Activated CD8-positive, alpha-beta memory T cell treated with anti-CD3 and anti-CD28 coated beads for 1 hour (primary cell): ENCODE measurements around the gene ACVRL1.

Experiments
- DNase-seq, 2 donors: peaks; one replicate each; pipeline ENCODE4 v3.0.0-alpha.2; 2020; ENCODE audit warnings: low read depth in 1 of 2; ENCODE audit errors: extremely low read depth in 1 of 2

Gene ACVRL1

DNA sequence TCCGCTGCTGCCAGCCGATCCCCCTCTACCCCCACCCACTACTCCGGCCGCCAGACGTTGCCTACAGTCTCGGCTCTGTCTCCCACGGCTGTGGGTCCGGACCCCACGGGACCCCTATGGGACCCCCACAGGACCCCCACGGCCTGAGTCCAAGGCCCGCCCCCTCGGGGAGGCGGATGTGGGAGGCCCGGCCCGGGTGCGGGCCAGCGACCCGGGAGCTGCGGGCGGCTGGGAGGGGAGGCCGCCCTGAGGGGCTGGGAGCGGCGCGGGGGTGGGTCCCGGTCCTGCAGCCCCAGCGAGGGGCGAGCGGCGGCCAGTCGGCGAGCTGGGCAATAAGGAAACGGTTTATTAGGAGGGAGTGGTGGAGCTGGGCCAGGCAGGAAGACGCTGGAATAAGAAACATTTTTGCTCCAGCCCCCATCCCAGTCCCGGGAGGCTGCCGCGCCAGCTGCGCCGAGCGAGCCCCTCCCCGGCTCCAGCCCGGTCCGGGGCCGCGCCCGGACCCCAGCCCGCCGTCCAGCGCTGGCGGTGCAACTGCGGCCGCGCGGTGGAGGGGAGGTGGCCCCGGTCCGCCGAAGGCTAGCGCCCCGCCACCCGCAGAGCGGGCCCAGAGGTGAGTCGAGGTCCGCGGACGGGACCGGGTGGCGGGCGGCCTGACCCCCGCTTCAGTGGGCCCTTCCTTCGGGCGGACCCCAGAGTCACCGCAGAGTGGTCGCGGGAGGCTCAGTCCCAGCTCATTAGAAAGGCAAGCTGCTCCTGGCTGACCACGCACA lies at the start of gene ACVRL1:
ACVRL1 (plus strand) TSS at position 422 of the 773 bp plus-strand sequence. CDS start 4,971 bp downstream, outside the sequence.
- no peak for DNase-seq

DNA sequence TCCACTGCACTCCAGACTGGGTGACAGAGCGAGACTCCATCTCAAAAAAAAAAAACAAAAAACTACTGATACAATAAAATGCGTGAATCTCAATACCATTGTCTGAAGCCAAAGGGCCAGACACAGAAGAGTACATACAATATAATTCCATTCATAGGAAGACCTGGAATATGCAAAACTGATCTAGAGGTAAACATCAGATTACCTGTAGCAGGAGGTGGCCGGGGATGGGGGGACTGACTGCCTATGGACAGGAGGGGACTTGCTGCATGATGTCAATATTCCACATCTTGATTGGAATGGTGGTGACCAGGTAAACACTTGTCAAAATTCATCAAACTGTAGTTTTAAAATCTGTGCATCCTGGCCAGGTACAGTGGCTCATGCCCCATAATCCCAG lies 46.3 kb upstream of the ACVRL1 start:
- no peak for DNase-seq

DNA sequence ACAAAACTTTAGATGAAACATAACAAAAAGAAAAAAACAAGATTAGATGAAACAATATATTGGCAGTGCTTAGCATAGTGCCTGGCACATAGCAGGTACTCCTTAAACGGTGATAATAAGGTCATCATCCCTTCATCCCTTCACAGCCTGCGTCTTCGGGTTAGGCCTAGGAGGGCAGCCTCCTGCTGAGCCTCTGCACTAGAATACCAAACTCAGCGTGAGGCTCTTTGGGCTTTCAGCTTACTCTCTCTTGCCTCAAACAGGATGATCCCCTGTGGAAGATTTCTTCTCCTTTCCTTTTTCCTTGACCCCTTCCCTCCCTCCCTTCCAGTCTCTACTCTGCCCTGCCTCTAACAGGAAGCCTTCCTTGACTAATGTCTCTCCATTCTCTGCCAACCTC lies 44.4 kb upstream of the ACVRL1 start:
- DNase-seq: no peak

DNA sequence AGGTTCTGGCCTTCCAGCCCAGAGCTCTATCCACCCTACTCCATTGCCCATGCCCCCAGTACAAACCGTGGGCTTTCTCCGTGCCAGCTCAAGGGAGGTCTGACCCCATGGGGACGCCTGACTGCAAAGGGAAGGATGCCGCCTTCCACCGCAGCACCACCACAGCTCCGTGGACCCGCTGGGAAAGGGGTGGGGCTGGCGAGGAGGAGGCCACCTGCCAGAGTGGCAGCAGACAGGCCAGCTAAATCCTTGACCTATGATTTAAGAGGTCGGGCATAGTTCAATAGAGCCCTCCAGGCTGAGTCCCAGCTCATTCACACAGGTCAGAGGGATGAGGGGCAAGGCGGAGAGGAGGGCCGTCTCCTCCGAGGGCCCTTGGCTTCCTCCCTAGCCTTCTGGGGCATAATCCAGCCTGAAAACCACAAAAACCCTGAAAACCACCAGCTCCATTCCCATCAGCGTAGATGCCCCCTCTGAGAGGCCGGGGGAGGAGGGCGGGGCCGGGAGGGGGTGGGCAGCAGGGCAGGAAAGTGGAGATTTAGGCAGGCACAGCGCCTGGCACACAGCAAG lies 43.9 kb upstream of the ACVRL1 start:
- DNase-seq: no peak

DNA sequence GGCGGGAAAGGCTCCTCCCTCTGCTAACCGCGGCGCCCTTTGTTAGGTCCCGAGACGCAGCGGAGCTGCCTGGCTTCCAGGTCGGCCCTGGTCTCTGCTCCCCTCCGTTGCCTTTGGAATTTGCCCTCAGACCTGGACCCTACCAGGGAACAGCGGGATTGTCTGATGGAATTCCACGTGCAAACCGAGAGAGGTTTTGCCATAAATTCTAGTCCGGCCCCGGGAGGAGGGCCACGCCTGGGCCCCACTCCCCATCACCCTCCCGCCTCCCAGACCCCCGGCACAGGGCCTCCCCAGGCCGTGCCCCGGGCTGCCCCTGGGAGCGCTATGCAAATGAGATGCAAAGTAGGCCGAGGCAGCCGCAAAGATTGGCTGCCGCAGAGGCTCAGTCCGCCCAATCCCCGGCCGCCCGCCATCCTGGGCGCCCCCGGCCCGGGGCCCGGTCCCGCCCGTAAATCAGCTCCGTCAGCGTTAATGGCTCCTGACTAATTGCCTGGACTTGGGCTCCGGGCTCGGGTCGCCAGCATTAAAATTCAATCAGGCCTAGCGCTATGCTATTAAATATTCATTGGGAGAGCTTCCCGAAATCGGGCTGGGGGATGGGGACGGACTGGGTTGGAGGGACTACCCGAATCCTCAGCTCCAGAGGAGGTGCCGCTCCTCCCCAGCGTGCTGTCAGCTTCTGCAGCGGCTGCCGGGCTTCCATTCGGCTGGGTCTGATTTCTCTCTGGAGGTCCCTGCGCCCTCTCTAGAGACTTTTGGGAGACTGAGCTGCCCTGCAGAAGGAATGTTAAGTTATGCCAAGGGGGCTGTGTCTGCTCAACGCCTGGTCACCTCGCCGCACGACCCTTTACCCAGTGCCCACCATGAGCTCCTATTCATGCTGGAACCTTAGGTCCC lies 43.1 kb upstream of the ACVRL1 start:
- DNase-seq: no peak

DNA sequence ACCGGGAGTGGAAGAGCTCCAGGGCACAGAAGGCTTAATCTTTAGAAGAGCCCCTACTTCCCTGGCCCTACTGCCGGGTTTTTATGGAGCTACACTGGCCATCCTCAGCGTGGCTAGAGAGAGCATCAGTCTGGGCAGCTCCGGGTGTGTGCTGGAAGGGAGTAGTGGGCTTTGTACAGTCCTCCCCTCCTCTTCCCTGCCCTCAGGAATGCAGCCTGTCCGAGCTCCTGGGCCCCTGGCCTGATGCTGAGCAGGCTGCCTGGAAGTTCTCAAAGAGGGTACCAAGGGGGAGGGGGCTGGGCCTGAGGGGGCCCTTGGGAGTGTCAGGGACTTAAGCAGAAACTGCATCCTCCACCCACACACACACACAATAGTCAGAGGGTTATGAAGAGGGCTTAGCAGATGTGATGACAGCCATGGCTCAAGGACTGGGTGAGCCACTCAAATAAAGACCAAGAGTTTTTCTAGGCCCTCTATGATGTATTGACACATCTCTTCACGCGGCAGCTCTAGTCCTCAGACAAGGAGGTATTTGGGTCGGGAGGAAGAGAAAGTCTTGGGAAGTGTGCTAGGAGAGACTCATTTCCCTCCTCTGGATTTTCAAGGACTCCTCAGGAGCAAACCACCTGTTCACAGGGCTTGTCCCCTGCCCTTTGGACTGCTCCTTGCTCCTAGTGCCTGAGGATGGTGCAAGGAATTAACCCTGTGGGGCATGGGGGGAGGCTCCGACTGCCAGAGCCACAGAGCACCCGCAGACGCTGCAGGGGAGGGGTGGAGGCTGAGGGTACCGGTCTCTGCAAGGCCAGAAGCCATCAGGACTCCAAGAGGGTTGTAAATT lies 42.3 kb upstream of the ACVRL1 start:
- DNase-seq: no peak

DNA sequence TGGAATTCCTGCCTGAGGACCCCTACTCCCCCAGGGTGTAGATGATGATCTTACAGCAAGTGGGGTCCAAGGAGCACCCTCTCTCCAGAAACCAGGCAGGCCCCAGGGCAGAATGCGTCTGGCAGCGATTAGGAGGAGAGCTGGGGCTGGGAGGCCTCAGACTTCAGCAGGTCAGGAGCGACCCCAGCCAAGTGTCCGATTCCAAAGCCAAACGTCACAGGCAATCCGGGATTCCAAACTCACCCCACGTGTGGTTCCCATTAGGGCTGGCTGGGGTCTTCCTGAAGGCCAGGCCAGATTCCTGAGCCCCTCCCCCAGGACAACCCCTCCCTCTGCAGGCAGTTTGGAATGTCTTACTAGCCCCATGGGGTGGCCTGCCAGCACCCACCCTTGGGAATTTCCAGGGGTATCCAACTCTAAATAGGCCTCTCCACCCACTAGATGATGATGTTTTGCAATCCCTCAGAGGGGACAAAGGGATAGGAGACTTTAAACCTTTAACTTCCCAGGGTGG lies 41.5 kb upstream of the ACVRL1 start:
- DNase-seq: no peak

DNA sequence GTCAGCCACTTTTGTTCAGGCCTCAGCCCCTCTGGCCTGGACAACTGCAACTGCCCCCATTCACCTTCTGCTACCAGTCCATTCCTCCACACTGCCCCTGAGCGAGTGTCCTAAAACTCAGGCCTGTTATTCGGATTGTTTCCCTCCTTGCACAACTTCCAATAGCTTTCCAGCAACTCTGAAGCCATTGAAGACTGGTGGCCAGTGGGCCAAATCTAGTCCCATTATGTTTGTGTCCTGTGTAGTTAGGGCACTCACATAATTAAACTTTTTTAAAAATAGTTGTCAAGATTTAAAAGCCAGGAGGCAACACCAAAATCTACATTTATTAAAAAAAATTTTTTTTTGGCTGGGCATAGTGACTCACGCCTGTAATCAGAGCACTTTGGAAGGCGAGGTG lies 41.0 kb upstream of the ACVRL1 start:
- DNase-seq: no peak

DNA sequence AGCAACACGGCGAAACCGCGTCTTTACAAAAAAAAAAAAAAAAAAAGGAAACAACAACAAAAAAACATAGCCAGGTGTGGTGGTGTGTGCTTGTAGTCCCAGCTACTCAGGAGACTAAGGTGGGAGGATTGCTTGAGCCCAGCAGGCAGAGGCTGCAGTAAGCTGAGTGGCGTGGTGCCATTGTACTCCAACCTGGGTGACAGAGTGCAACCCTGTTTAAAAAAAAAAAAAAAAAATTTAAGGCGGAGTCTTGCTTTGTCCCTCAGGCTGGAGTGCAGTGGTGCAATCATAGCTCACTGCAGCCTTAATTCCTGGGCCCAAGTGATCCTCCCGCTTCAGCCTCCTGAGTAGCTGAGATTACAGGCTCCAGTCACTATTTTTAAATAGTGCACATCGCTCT lies 40.5 kb upstream of the ACVRL1 start:
- DNase-seq: no peak

DNA sequence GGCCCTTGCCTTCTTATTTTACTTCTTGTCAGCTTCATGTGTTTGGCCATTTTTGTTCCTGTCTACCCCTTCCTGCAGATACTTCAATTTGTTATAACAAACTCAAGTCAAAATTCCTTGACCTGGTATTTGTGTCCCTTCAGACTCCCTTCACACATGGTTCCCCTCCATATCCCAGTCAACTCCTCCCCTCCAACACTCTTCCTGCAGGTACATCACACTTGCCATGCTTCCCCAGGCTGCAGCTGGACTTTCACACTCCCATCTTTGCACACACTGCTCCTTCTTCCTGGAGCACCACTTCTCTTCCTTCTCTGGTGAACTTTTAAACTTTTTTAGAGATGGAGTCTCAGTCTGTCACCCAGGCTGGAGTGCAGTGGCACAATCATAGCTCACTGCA lies 39.9 kb upstream of the ACVRL1 start:
- DNase-seq: no peak

DNA sequence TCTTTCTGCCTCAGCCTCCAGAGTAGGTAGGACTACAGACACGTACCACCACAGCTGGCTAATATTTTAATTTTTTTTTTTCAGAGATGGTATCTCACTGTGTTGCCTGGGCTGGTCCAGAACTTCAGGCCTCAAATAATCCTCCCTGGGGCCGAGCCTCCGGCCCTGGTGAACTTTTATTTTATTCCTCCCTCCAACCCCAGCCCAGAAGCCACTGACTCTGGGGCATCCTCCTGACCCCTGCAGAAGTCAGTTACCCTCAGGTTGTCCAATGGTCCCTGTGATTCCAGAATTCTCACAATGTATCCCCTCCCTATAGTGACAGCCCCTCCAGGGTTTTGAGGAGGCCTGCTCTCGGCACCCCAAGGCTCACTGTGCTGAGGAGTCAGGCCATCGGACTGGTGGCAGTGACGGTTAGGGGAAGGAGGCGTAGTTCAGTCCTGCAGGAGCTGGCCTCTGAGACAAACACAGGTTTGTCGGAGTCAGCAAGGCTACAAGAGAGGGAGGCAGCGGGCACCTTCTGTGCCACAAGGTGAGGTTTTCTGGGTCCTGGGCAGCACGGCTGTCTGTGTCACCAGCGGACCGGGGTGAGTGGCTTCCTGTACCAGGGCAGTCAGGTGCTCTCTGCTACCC lies 39.4 kb upstream of the ACVRL1 start:
- no peak for DNase-seq

DNA sequence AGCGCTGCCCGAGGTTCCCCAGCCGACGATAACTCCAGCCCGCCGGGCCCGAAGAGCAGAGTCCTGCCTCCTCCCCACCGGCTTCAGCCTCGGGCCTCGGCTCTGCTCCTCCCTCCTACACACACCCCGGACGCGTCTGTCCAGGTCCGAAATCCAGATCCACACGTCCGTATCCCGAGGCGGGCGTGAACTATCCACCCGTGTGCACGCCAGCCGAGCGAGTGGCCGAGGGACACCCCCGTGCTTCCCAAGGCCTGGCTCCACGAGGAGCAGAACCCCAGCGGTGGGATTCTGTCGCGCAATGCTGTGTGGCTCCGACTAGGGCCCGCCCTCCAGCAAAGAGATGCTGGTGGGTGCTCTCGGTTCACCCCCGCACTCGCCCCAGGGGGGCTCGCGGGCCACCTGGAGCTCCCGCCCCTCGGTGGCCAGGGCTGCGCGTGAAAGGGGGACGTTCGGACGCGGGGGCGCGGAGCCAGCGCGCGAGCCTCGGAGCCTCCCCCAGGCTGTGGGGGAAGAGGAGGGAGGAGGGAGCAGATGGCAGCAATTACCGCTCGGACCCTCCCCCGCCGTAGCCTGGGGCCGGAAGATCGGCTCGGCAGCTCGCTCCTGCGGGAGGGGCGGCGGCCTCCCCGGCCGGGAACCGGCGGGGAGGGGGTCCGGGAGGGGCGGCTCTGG lies 38.3 kb upstream of the ACVRL1 start:
- DNase-seq: no peak

DNA sequence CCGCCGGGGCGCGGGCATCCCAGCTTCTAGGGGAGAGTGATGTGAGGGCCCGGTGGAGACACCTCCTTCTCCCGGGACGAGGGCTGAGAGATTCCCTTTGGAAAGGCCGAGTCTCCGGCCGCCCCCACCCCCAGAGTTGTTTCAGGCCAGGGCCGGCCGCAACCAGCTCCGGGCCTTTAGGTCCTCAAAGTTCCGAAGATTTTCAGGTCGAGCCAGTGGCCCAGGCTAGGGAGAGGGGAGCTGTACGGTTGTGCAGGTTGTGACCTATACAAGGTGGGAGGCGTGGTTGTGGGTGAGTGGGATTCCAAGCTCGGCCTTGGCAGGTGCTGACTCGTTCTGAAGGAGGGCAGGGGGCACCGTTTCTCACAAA lies 37.8 kb upstream of the ACVRL1 start:
- no peak for DNase-seq

DNA sequence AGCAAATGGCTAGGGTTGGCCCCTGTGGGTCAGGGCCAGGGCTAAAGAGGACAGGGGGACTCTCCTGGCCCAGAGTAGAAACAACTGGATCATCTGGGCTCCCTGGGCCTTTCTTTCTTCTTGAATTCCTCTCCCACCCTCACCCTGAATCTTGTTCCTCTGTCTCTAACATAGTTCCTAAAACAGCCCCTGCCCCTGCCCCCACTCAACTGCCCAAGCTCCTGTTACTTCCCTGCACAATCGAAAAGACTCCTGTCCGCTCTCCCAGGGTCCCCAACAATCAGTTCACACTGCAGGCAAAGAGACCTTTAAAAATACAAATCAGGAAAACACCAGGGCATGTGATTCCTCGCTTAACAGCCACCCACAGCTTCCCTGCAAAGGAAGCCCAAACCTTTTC lies 37.4 kb upstream of the ACVRL1 start:
- DNase-seq: no peak

DNA sequence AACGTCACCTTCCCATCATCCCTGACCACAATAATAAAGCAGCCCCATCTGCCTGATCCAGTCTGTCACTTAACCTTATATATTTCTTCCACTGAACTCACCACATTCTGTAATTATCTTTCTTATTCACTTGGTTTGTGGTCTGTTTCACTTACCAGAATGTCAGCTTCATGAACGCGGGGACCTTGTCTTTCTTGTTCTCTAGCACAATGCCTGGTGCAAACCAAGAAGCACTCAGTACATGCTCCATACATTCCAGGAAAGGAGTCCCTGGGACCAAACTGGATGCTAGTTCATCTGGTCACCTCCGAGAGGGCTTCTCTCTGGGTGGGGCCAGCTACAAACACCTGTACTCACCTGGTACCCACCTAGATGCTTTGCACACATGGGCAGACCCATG lies 36.8 kb upstream of the ACVRL1 start:
- DNase-seq: no peak

DNA sequence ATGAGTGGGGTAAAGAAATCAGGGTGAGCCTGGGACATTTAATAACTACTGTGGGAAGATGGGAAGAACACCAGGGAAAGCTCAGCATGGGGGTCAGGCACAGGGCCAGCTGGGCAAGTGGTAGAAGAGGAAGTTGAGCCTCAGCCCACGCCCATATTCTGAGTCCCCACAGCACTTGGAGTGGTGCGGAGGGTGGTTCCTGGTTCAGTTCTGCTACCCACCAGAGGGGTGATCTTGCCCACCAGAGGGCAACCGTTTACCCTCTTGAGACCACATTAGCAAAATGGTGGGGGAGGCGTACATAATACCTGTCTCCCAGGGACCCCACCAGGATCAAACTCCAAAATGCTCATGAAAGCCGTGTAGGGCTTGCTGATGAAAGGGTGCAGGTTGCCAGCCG lies 36.2 kb upstream of the ACVRL1 start:
- DNase-seq: no peak

DNA sequence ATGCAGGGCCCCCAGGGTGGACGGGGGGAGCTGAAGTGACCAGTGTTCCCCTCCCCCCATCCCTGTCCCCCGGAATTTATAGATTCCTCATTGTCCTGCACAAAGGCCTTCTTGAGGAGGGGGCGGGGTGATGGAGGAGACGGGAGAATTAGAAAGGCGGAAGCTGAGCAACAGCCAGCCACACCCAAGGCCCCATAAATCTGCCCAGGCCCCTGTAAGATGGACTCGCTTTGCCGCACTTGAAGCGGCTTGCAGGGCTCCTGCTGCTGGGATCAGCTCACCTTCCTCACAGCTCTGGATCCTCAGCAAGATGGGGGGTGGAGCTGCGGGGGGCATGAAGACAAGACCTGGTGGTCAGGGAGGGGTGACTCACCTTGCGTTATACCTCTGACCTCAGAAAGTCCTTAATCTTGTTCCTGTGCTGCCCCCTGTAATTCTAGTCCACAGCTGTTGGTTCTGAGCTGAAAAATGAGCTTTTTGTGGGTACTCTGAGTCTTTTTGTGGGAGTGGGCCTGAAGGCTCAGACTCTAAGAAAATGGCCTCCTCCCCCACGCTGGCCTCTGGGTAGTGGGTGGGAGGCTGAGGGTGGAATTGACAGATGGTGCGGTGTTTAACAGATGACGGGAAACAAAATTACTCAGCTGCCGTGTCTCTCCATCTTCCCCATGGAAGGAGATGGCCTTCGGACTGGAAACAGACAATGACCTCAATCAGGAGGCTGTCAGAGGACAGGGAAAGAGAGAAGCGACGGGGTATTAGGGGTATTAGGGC lies 35.2 kb upstream of the ACVRL1 start:
- no peak for DNase-seq

DNA sequence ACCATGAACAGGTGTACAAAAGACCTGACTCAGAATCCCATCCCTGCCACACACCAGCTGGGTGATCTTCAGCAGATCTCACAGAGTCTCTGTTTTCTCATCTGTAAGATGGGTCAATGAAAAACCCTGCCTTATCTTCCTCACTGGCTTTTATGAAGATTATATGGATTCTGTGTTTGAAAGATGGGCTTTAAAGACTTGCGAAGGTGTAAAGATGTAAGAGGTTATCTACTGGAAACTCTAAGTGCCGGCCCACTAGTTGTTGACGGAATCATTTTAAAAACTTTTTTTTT lies 34.7 kb upstream of the ACVRL1 start:
- no peak for DNase-seq
